ENCODE data around the gene SPRYD3. TPM values are rescaled to one million over a fixed set of nuclear protein-coding genes. Genes with fewer than 3 reads are reported as not detected.
"Not testable (repeated sequence)": the region's sequence is repeated elsewhere in the genome, so short reads cannot be mapped to it uniquely, and the experiment has no call there.

The SPRYD3 gene
- total RNA-seq, 2 donors from 2014 or later: 25.4 to 28.8 TPM

DNA sequence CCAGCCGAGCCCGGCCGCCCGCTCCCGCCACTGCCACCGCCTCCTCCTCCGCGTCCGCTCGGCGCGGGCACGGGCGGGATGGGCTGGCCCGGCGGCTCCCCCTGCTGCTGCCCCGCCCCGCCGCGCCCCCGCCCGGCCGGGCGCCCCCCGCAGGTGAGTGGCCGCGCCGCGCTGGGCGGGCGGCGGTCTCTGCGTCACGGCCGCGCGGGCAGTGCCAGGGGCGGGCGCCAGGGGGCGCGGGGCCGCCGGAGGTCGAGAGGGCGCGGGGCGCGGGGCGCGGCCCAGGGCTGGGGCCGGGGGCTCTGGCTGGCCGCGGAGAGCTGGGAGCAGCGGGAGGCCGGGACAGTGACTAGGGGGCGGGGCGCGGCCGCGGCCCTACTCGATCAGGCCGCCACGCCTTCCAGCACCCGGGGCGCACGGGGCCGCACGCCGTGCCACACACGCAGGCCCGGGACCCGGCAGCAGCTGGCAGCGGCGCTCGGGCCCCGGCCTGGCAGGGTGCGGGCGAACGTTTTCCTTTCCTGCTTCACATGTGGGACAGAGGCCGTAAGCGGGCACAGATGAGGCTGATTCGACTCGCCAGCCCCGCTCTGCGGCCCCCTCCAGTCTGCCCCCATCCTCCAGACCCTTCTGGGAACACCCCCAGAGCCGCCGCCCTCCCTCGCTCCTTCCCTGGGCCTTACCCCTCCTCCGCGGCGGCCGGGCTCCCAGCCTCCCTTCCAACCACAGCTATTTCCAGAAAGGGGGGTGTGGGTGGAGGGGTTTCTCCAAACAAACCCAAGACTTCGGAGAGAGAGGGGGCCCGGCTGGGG, 31.8 kb downstream of the SPRYD3 start:
- Mint-ChIP-seq H3K27ac (peak overlapping the region; percentile 61), H3K4me1 (peaks cover 13% of the 10 kb centered on the region), H3K4me3 (peak overlapping the region; percentile 77), H3K27me3 (no peaks in the 10 kb centered on the region), H3K36me3 (ENCODE audit: low read depth) (peaks cover 4% of the 10 kb centered on the region), H3K9me3 (no peaks in the 10 kb centered on the region)
- ATAC-seq (replicated peaks): peak; percentile 77

- H3K27ac Mint-ChIP-seq: peak overlapping the region; percentile 61
- H3K27me3 Mint-ChIP-seq: no peaks in the 10 kb centered on the region
- peaks cover 11% of the 10 kb centered on the region for H3K36me3 Mint-ChIP-seq (ENCODE audit: low read depth)
- H3K4me3 Mint-ChIP-seq: peak overlapping the region; percentile 77
- peaks cover 13% of the 10 kb centered on the region for H3K4me1 Mint-ChIP-seq
- ATAC-seq (replicated peaks): peak; percentile 68
- no peaks in the 10 kb centered on the region for H3K9me3 Mint-ChIP-seq
These were observed 32.5 kb downstream of the SPRYD3 start for GRCh38 chr12:53046655-53047220.

GRCh38 chr12:53045696-53046045, 33.5 kb downstream of the SPRYD3 start:
- Mint-ChIP-seq H3K9me3 (no peaks in the 10 kb centered on the region), H3K27ac (peak overlapping the region; percentile 61), H3K4me1 (peaks cover 13% of the 10 kb centered on the region), H3K27me3 (no peaks in the 10 kb centered on the region), H3K36me3 (ENCODE audit: low read depth) (peaks cover 22% of the 10 kb centered on the region), H3K4me3 (peak overlapping the region; percentile 77)
- no peak for ATAC-seq (replicated peaks)

DNA sequence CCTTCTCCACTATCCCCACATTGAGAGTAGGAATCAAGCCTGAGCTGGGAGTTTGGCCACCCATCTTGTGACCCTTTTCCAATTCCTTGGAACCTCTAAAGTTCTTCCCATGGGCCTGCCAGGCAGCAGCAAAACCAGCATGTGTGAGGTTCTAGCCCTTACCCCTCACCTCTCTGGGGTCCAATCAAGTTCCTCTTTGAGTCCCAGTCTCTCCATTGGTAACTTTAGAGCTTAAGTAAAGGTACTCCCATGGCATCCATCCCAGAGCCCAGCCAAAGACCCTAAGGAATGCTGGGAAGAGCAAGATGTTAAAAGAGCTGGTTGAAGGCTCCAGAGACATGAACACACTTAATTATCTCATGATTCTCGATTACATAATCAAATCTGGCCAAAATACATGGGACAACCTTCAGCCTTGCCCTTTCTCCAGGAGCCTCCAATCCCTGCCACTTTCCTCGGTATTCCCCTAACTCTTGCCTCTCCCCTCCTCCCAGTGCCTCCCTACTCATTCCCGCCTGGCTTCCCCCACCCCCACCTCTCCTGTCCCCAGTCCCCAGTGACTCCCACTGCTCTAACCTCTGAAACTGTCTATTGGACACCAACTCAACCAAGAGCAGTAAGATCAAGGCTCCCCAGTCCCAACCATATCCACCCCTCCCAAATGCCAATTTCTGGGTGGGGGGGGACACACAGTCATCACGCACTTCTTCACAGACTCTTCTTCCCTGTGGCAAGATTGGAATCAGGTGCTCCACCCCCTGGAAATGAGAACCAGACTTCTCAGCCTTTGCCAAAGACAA, 34.1 kb downstream of the SPRYD3 start:
- Mint-ChIP-seq H3K36me3 (ENCODE audit: low read depth) (peaks cover 27% of the 10 kb centered on the region), H3K4me3 (peak overlapping the region; percentile 77), H3K27me3 (no peaks in the 10 kb centered on the region), H3K27ac (no peak overlapping the region), H3K4me1 (peaks cover 13% of the 10 kb centered on the region), H3K9me3 (no peaks in the 10 kb centered on the region)
- ATAC-seq (replicated peaks): no peak

DNA sequence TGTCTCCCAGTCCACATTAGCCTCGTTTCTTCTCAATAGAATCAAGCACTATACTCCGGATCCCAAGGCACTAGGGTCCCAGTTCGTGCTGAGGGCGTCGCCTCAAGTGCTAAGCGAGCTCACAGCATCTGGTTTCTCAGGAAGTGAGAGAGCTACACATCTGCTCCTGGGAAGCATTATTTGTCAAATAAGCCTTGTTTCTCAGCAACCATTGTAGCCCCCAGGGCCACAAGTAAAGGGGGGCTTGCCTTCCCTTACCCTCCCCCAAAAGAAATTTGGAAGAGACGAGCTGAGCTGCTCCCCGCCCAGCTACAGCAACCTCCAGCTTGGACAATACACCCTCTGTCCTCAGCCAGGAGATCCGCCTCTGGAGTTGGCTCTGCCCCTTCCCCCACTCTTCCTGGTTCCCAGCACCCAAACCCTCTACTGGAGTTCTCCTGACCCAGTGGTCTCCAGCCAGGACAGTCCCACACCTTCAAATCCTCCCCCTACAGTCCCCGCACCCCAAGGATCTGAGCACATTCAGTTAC, 35.1 kb downstream of the SPRYD3 start:
- Mint-ChIP-seq H3K27ac (no peak overlapping the region), H3K27me3 (no peaks in the 10 kb centered on the region)
- ATAC-seq (replicated peaks): no peak

GRCh38 chr12:53042607-53043454, 36.4 kb downstream of the SPRYD3 start:
- Mint-ChIP-seq H3K4me3 (no peak overlapping the region), H3K27ac (peak overlapping the region; percentile 15), H3K36me3 (ENCODE audit: low read depth) (peaks cover 50% of the 10 kb centered on the region), H3K27me3 (no peaks in the 10 kb centered on the region), H3K4me1 (peaks cover 11% of the 10 kb centered on the region), H3K9me3 (no peaks in the 10 kb centered on the region)
- no peak for ATAC-seq (replicated peaks)

More for the DNA sequence above, 35.1 kb downstream of the SPRYD3 start:
- Mint-ChIP-seq H3K4me1 (peaks cover 10% of the 10 kb centered on the region), H3K36me3 (ENCODE audit: low read depth) (peaks cover 37% of the 10 kb centered on the region), H3K4me3 (no peak overlapping the region), H3K9me3 (no peaks in the 10 kb centered on the region)

GRCh38 chr12:53039851-53040250, 39.3 kb downstream of the SPRYD3 start:
- Mint-ChIP-seq H3K9me3 (no peaks in the 10 kb centered on the region), H3K4me3 (no peak overlapping the region), H3K27me3 (no peaks in the 10 kb centered on the region), H3K4me1 (peaks cover 15% of the 10 kb centered on the region), H3K27ac (no peak overlapping the region), H3K36me3 (ENCODE audit: low read depth) (peaks cover 80% of the 10 kb centered on the region)
- ATAC-seq (replicated peaks): no peak

- H3K4me3 Mint-ChIP-seq: no peak overlapping the region
- H3K27me3 Mint-ChIP-seq: no peaks in the 10 kb centered on the region
- peaks cover 24% of the 10 kb centered on the region for H3K4me1 Mint-ChIP-seq
- ATAC-seq (replicated peaks): no peak
- H3K27ac Mint-ChIP-seq: no peak overlapping the region
- H3K36me3 Mint-ChIP-seq (ENCODE audit: low read depth): peaks cover 100% of the 10 kb centered on the region
- H3K9me3 Mint-ChIP-seq: no peaks in the 10 kb centered on the region
These were observed 42.4 kb downstream of the SPRYD3 start for GRCh38 chr12:53036802-53037201.

DNA sequence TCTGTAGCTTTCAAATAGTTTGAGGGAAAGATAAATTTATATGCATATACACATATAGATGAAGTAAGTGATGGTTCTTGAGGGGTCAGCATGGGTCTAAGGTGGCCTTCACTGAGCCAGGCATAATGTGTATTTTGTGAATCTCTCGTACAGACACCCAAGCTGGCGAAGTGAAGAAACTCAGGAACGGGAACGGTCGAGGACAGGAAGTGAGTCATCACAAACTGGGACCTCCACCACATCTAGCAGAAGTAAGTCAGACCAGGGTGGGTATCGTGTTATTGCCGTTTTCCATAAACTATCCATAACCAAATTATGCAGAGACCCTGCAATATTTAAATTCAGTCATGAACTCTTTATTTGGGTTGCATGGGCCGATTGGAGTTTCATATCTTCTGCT, 44.7 kb downstream of the SPRYD3 start:
- no peaks in the 10 kb centered on the region for H3K9me3 Mint-ChIP-seq
- peaks cover 30% of the 10 kb centered on the region for H3K4me1 Mint-ChIP-seq
- no peaks in the 10 kb centered on the region for H3K27me3 Mint-ChIP-seq
- peaks cover 99% of the 10 kb centered on the region for H3K36me3 Mint-ChIP-seq (ENCODE audit: low read depth)
- ATAC-seq (replicated peaks): no peak
- no peak overlapping the region for H3K4me3 Mint-ChIP-seq
- H3K27ac Mint-ChIP-seq: peak overlapping the region; percentile 41

DNA sequence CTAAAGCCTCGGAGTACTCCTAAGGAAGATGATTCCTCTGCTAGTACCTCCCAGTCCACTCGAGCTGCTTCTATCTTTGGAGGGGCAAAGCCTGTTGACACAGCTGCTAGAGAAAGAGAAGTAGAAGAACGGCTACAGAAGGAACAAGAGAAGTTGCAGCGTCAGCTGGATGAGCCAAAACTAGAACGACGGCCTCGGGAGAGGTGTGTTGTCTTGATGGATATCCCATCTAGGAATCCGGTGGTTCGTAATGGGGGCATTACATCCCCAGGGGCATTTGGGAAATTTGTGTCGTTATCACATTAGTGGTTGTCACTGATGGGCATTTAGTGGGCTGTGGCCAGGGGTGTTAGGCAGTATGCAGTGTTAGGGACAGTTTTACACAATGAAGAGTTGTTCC, 45.4 kb downstream of the SPRYD3 start:
- not testable (repeated sequence) for ATAC-seq (replicated peaks)
- Mint-ChIP-seq H3K4me1 (peaks cover 27% of the 10 kb centered on the region), H3K36me3 (ENCODE audit: low read depth) (peaks cover 99% of the 10 kb centered on the region)

GRCh38 chr12:53031616-53032015, 47.6 kb downstream of the SPRYD3 start:
- Mint-ChIP-seq H3K9me3 (no peaks in the 10 kb centered on the region), H3K36me3 (ENCODE audit: low read depth) (peaks cover 99% of the 10 kb centered on the region), H3K4me1 (peaks cover 24% of the 10 kb centered on the region), H3K27me3 (no peaks in the 10 kb centered on the region), H3K4me3 (no peak overlapping the region), H3K27ac (no peak overlapping the region)
- ATAC-seq (replicated peaks): no peak

More for the DNA sequence above, 45.4 kb downstream of the SPRYD3 start:
- not testable (repeated sequence) for H3K9me3 Mint-ChIP-seq, H3K4me3 Mint-ChIP-seq, H3K27me3 Mint-ChIP-seq
- peak overlapping the region; percentile 41 for H3K27ac Mint-ChIP-seq

GRCh38 chr12:53027014-53027413, 52.2 kb downstream of the SPRYD3 start:
- not testable (repeated sequence) for H3K27ac Mint-ChIP-seq; H3K4me3 Mint-ChIP-seq; H3K27me3 Mint-ChIP-seq; H3K9me3 Mint-ChIP-seq; ATAC-seq (replicated peaks)
- Mint-ChIP-seq H3K4me1 (peaks cover 14% of the 10 kb centered on the region), H3K36me3 (ENCODE audit: low read depth) (peaks cover 99% of the 10 kb centered on the region)

GRCh38 chr12:53025250-53025649, 53.9 kb downstream of the SPRYD3 start:
- no peak for ATAC-seq (replicated peaks)
- H3K4me3 Mint-ChIP-seq: no peak overlapping the region
- H3K36me3 Mint-ChIP-seq (ENCODE audit: low read depth): peaks cover 99% of the 10 kb centered on the region
- H3K27ac Mint-ChIP-seq: no peak overlapping the region
- peaks cover 8% of the 10 kb centered on the region for H3K4me1 Mint-ChIP-seq
- H3K9me3 Mint-ChIP-seq: no peaks in the 10 kb centered on the region
- H3K27me3 Mint-ChIP-seq: no peaks in the 10 kb centered on the region

DNA sequence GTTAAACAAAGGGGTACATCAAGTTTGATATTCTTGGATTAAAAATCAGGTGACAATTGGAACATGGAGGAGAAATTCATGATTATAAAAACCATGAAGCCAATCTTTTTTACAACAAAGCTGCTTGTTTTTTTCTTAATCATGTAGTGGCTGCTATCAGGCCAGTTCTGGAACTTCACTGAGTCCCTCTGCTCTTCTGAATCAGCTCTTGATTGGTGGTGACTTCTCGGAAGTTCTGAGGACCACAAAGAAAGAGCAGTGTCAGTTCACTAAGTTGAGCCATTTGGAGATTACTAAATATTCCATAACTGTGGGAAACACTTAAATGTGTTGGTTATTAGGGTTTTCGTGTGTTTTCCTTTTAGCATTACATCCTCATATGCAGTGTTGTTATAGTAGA, 64.5 kb downstream of the SPRYD3 start:
- peaks cover 98% of the 10 kb centered on the region for H3K36me3 Mint-ChIP-seq (ENCODE audit: low read depth)

More for the DNA sequence above, 64.5 kb downstream of the SPRYD3 start:
- H3K4me3 Mint-ChIP-seq: peak overlapping the region; percentile 13
- peak; percentile 61 for ATAC-seq (replicated peaks)
- no peaks in the 10 kb centered on the region for H3K9me3 Mint-ChIP-seq
- peaks cover 14% of the 10 kb centered on the region for H3K4me1 Mint-ChIP-seq
- H3K27ac Mint-ChIP-seq: peak overlapping the region; percentile 4
- no peaks in the 10 kb centered on the region for H3K27me3 Mint-ChIP-seq
